ENCODE results near the gene FANK1.
"Not testable (repeated sequence)": the region's sequence is repeated elsewhere in the genome, so short reads cannot be mapped to it uniquely, and the experiment has no call there.

FANK1 gene

DNA sequence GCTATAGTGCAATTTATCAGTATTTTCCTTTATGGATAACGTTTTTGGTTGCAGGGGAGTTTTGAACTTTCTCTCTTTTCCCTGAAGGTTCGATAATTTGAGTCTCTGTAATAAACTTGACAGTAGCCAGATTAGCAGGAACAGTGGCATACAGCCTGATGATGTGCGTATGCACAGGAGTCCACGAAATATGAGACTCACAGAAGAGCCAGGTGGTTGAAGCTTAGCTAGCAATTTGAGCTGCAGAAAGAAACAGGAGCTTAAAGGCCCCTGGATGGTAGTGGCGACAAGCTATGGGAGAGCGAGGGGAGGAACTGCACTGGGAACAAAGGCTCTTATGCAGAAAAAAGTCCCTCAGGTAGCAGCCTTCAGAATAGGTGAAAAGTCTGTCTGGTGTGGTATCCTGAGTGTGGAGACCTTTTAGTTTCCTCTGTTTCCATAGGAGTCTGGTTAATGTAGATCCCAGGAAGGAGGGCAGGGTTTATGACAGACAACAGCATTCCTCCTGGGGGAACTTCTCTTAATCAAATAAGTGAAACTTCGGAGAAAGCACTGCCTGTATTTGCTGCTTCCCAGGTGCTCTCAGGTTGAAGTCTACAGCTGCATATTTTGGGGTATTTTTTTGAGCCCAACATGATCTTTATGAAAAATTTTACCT is 32.7 kb downstream of the FANK1 start:
- DNase-seq (ENCODE audit: low read depth in 2 of 2) = no peak

GRCh38 chr10:125929618-125930017 is 33.3 kb downstream of the FANK1 start:
- DNase-seq (ENCODE audit: low read depth in 2 of 2) = no peak

GRCh38 chr10:125933693-125934092 is 37.3 kb downstream of the FANK1 start:
- no peak for DNase-seq (ENCODE audit: low read depth in 2 of 2)

DNA sequence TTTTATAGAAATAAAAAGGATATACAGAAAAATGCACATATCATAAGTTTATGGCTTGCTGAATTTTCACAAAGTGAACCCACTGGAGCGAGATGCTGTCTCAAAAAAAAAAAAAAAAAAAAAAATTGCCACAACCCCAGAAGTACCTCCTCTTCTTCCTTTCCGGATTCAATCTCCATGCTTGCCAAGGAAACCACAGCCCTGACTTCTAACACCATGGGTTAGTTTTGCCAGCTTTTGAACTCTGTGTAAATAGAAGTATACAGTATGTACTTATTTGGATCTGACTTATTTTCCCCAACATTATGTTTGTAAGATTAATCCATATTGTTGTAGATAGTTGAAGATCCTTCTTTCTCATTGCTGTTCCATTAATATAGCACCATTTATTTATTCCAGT is 40.0 kb downstream of the FANK1 start:
- no peak for DNase-seq (ENCODE audit: low read depth in 2 of 2)

- DNase-seq (ENCODE audit: low read depth in 2 of 2) = no peak
Observed at GRCh38 chr10:125940515-125940914, 44.2 kb downstream of the FANK1 start.

GRCh38 chr10:125951290-125951689 is 54.9 kb downstream of the FANK1 start:
- no peak for DNase-seq (ENCODE audit: low read depth in 2 of 2)

DNA sequence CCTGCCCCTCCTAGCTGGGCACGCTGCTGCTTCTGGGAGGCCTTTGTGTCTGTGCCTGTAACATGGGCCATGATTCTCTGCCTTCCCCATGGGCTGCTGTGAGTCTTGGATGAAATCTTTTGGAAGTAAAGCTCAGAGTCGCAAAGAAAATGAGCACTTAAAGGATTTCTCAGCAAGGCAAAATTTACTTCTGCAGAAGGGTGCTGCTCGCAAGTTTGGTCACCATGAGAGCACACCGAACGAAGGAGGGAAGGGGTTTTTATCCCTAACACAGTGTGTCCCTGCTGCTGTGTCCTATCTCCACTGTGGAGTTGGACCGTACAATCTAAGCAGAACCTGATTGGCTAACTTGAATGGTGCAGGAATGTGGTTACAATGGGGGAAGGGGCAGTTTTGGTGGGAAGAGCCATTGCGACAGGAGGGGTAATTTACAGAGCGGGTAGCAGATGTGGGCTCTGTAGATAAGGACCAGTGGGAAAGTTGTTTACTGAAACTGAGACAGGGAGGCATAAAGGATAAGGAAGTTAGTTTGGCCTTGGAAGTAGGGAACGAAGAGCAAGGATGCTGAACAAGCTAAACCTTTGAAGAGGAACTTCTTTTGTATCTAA is 57.5 kb downstream of the FANK1 start:
- DNase-seq (ENCODE audit: low read depth in 2 of 2) = no peak

- DNase-seq (ENCODE audit: low read depth in 2 of 2) = no peak
Observed at GRCh38 chr10:125955766-125956165, 59.4 kb downstream of the FANK1 start.

- no peak for DNase-seq (ENCODE audit: low read depth in 2 of 2)
Observed at GRCh38 chr10:125961743-125962142, 65.4 kb downstream of the FANK1 start.

DNA sequence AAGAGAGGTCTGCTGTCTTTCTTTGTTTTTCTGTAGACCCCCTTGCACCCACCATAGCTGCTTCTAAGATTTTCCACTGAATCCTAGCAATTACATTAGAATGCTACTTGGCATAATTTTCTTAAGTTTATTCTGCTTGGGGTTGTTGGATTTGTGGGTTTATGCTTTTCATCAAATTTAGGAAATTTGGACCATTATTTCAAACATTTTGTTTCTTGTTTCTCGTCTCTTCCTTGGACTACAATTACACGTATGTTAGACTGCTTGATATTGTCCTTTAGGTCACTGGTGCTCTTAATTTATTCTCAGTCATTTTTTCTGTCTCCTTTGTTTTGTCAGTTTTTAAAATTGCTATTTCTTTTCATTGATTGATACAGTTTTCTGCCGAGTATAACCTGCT is 65.8 kb downstream of the FANK1 start:
- no peak for DNase-seq (ENCODE audit: low read depth in 2 of 2)

DNA sequence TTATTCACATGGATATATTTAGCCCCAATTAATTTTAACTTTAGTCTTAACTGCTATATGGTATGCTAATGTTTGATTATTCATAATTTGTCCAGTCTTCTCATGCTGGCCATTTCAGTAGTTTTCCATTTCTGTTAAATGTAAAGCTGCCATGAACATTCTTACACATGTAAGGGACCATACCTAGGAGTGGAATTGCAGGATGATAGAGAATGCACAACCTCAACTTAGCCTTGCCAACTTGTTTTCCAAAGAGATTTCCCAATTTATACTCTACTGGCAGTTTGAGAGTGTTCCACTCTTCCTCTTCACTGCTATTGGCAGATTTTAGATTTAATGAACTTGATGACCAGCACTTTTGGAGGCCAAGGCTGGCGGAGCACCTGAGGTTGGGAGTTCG is 68.2 kb downstream of the FANK1 start:
- no peak for DNase-seq (ENCODE audit: low read depth in 2 of 2)

DNA sequence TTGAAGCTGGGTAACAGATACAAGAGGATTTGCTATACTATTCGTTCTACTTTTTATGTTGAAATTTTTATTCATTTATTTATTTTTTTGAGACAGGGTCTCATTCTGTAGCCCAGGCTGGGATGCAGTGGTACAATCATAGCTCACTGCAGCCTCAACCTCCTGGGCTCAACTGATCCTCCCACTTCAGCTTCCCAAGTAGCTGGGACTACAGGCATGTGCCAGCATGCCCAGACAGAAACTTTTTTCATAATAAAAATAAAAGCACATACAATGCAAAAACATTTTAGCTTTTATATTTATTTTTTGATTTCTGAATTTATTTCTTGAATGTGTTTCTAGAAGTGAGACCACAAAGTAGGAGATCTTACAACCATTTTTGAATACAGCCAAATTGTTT is 71.2 kb downstream of the FANK1 start:
- DNase-seq (ENCODE audit: low read depth in 2 of 2) = no peak

- DNase-seq (ENCODE audit: low read depth in 2 of 2) = not testable (repeated sequence)
Observed at GRCh38 chr10:125970077-125970630, 73.8 kb downstream of the FANK1 start.

DNA sequence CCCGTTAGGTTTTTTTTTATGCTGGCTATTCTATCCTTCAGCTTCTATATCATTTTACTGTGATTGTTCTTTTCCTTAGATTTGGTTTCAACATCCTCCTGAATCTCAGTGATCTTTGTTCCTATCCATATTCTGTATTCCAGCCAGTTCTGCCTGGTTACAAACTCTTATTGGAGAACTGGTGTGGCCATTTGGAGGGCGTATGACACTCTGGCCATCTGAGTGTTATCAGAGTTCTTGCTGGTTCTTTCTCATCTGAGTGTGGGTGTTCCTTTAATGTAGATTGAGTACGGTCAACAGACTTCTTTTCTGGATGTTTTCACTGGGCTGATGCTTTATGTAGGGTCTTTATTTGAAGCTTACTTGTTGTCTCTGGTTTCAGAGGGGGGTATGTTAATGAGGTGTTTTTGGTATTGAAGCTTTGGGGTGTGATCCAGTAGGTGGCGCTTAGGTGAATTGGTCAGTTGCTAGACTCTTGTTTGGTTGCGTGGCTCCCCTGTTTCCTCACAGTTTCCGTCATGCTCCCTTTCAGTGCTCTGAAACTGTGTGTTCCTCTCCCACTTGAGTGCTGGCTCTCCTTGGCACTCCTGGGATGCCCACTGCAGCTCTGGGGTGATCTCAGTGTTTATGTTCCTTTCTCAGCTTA is 80.7 kb downstream of the FANK1 start:
- no peak for DNase-seq (ENCODE audit: low read depth in 2 of 2)

GRCh38 chr10:125979976-125980375 is 83.6 kb downstream of the FANK1 start:
- DNase-seq (ENCODE audit: low read depth in 2 of 2) = no peak

- DNase-seq (ENCODE audit: low read depth in 2 of 2) = no peak
Observed at GRCh38 chr10:125980521-125981035, 84.2 kb downstream of the FANK1 start.

- no peak for DNase-seq (ENCODE audit: low read depth in 2 of 2)
Observed at GRCh38 chr10:125982260-125982948, 86.0 kb downstream of the FANK1 start.

GRCh38 chr10:125983161-125983560 is 86.8 kb downstream of the FANK1 start:
- no peak for DNase-seq (ENCODE audit: low read depth in 2 of 2)

GRCh38 chr10:125983656-125984055 is 87.3 kb downstream of the FANK1 start:
- no peak for DNase-seq (ENCODE audit: low read depth in 2 of 2)

GRCh38 chr10:125984346-125984745 is 88.0 kb downstream of the FANK1 start:
- DNase-seq (ENCODE audit: low read depth in 2 of 2) = no peak

GRCh38 chr10:125984865-125985495 is 88.6 kb downstream of the FANK1 start:
- DNase-seq (ENCODE audit: low read depth in 2 of 2) = no peak

Data from stimulated activated CD8-positive, alpha-beta memory T cell treated with anti-CD3 and anti-CD28 coated beads, Interleukin-15, amount 100 ng/mL, for 4 hours (primary cell).